CD14-positive monocyte (primary cell): Measurements from ENCODE around the gene SEZ6L. TPM values are rescaled to one million over a fixed set of nuclear protein-coding genes. Genes with fewer than 3 reads are reported as not detected.
A peak's percentile ranks its signal among the peaks of the same experiment; 100 is the strongest.

ENCODE experiments used
- DNase-seq, 3 donors: peaks; one replicate each; pipeline ENCODE4 v3.0.0-alpha.2; 2011 to 2022
- H2AFZ ChIP-seq: 2 replicates; pipeline ENCODE4 v1.6.0; 2012; ENCODE audit warnings: mild to moderate bottlenecking, low read depth, low read length, inconsistent platforms; ENCODE audit not compliant: insufficient read depth, poor library complexity, severe bottlenecking
- H3K27ac ChIP-seq, 2 donors: 1 replicate in 1 of 2; 2 replicates in 1 of 2; pipeline ENCODE4 v1.5.1; 2012 to 2013; ENCODE audit warnings: low read length in 2 of 2, control low read depth in 1 of 2, inconsistent platforms in 1 of 2, low read depth in 1 of 2, mild to moderate bottlenecking in 1 of 2
- H3K27me3 ChIP-seq, 2 donors: one replicate each; pipeline versions ENCODE4 v1.6.0 to v1.6.1; 2011 to 2013; ENCODE audit warnings: low read length in 2 of 2; ENCODE audit not compliant: control insufficient read depth in 2 of 2, insufficient read depth in 2 of 2
- H3K36me3 ChIP-seq, 2 donors: replicated peaks in 1 of 2; 1 replicate in 1 of 2; 2 replicates in 1 of 2; pipeline versions ENCODE4 v1.5.1 to v1.6.1; 2012 to 2013; ENCODE audit warnings: low read length in 2 of 2, control low read depth in 1 of 2, inconsistent platforms in 1 of 2, mild to moderate bottlenecking in 1 of 2; ENCODE audit not compliant: insufficient read depth in 2 of 2, control insufficient read depth in 1 of 2
- H3K4me1 ChIP-seq, 2 donors: 1 replicate in 1 of 2; 2 replicates in 1 of 2; pipeline versions ENCODE4 v1.5.1 to v1.6.1; 2012 to 2013; ENCODE audit warnings: low read length in 2 of 2, control low read depth in 1 of 2, inconsistent platforms in 1 of 2, mild to moderate bottlenecking in 1 of 2, moderate library complexity in 1 of 2; ENCODE audit not compliant: insufficient read depth in 2 of 2, control insufficient read depth in 1 of 2
- H3K4me2 ChIP-seq: replicated peaks from 2 replicates; pipeline ENCODE3; 2012; ENCODE audit warnings: low read length, moderate library complexity, mild to moderate bottlenecking; ENCODE audit not compliant: poor library complexity, severe bottlenecking; ENCODE audit errors: extremely low read depth
- H3K4me3 ChIP-seq, 3 experiments: fragments of 200-600 bp in 1 of 3; sonication (generic) in 1 of 3; replicated peaks in 1 of 3; 1 replicate in 2 of 3; 2 replicates in 1 of 3; pipeline ENCODE4 v1.5.1; 2011 to 2013; ENCODE audit warnings: low read length in 3 of 3, mild to moderate bottlenecking in 3 of 3, control low read depth in 2 of 3, low read depth in 2 of 3, inconsistent platforms in 1 of 3, moderate library complexity in 1 of 3
- H3K79me2 ChIP-seq: 2 replicates; pipeline ENCODE4 v1.6.0; 2012; ENCODE audit warnings: mild to moderate bottlenecking, control low read depth, inconsistent platforms, low read length, moderate library complexity; ENCODE audit not compliant: insufficient read depth
- H3K9ac ChIP-seq: 2 replicates; pipeline ENCODE4 v1.6.0; 2017; ENCODE audit warnings: low read length, mild to moderate bottlenecking; ENCODE audit not compliant: insufficient read depth, poor library complexity, severe bottlenecking
- H3K9me3 ChIP-seq, 2 donors: replicated peaks in 1 of 2; 1 replicate in 1 of 2; 2 replicates in 1 of 2; pipeline versions ENCODE4 v1.5.1 to v1.6.1; 2012 to 2013; ENCODE audit warnings: low read length in 2 of 2, control low read depth in 1 of 2; ENCODE audit not compliant: control insufficient read depth in 1 of 2, insufficient read depth in 1 of 2
- H4K20me1 ChIP-seq: 2 replicates; pipeline ENCODE4 v1.6.0; 2012; ENCODE audit warnings: mild to moderate bottlenecking, low read length, control low read depth, moderate library complexity; ENCODE audit not compliant: insufficient read depth
- H3K27ac Mint-ChIP-seq, 7 donors: one replicate each; pipeline ENCODE4 v1.8.0; 2020; ENCODE audit warnings: mild to moderate bottlenecking in 7 of 7, mixed read lengths in 7 of 7, moderate library complexity in 6 of 7, inconsistent platforms in 2 of 7
- H3K27me3 Mint-ChIP-seq, 3 donors: one replicate each; pipeline ENCODE4 v1.8.0; 2021 to 2022; ENCODE audit warnings: low read depth in 3 of 3, mild to moderate bottlenecking in 3 of 3, mixed read lengths in 3 of 3, moderate library complexity in 3 of 3, inconsistent platforms in 1 of 3
- H3K36me3 Mint-ChIP-seq, 2 donors: one replicate each; pipeline ENCODE4 v1.8.0; 2020; ENCODE audit warnings: mixed read lengths in 2 of 2, inconsistent platforms in 1 of 2, mild to moderate bottlenecking in 1 of 2
- H3K4me1 Mint-ChIP-seq: one replicate; pipeline ENCODE4 v1.8.0; 2020; ENCODE audit warnings: mild to moderate bottlenecking, mixed read lengths
- H3K4me3 Mint-ChIP-seq, 2 donors: one replicate each; pipeline ENCODE4 v1.8.0; 2020; ENCODE audit warnings: mild to moderate bottlenecking in 2 of 2, mixed read lengths in 2 of 2, moderate library complexity in 1 of 2
- H3K9me3 Mint-ChIP-seq, 7 donors: one replicate each; pipeline ENCODE4 v1.8.0; 2020 to 2022; ENCODE audit warnings: mixed read lengths in 7 of 7, mild to moderate bottlenecking in 6 of 7, moderate library complexity in 6 of 7, inconsistent platforms in 2 of 7
- CTCF ChIP-seq: fragments of 200-600 bp; IDR thresholded peaks from one replicate; pipeline ENCODE4 v1.8.0; 2022; ENCODE audit warnings: antibody characterized with exemption, mild to moderate bottlenecking
- WGBS: methylation state at CpG from one replicate; pipeline ENCODE4 v1.1.5; 2013; ENCODE audit warnings: missing lambda C conversion rate; ENCODE audit not compliant: insufficient coverage; 5-methylcytosine and 5-hydroxymethylcytosine counted together
- intact Hi-C, 2 donors: fragments of 100-400 bp; cut with micrococcal nuclease; formaldehyde crosslinking; loops; one replicate each; pipeline versions ENCODE4 v1.15.0 to v1.15.1; 2023
- polyA plus RNA-seq, 3 donors: library from polyadenylated mRNA; depleted of rRNA in 1 of 3; unstranded in 2 of 3; stranded (reverse) in 1 of 3; fragments of 300-500 nt in 2 of 3; fragments of >200 nt in 1 of 3; fragmentation: Illumina TruSeq in 2 of 3; gene quantifications; 1 replicate in 2 of 3; 2 replicates in 1 of 3; pipeline ENCODE4 v1.2.3, GENCODE V29; 2012 to 2021

SEZ6L gene
- polyA plus RNA-seq, 3 donors = 0.43 to 2.8 (median 0.71) TPM

GRCh38 chr22:26357281-26357680, 188.0 kb downstream of the SEZ6L start:
- WGBS = no CpG with 5 or more reads among the region's 2 CpGs
- intact Hi-C loops = no loop called here

GRCh38 chr22:26357813-26358212, 188.6 kb downstream of the SEZ6L start:
- H3K4me1 Mint-ChIP-seq = peaks cover 3% of the 10 kb centered on the region
- no peak overlapping the region for H2AFZ ChIP-seq
- H3K9ac ChIP-seq = no peak overlapping the region
- intact Hi-C loops = no loop called here
- no peak overlapping the region for H3K4me3 Mint-ChIP-seq
- peaks cover 0 to 11% (median 7%) of the 10 kb centered on the region in 3 donors for H3K27me3 Mint-ChIP-seq
- H3K36me3 ChIP-seq = no peaks in the 10 kb centered on the region
- H3K4me3 ChIP-seq = no peak overlapping the region
- H3K27ac Mint-ChIP-seq = no peak overlapping the region
- peaks cover 3 to 7% of the 10 kb centered on the region in 2 donors for H3K4me1 ChIP-seq
- DNase-seq = no peak
- H3K9me3 Mint-ChIP-seq = peaks cover 0 to 4% (median 0%) of the 10 kb centered on the region in 7 donors
- no peak overlapping the region for H3K4me2 ChIP-seq
- no peak for TF ChIP-seq CTCF
- H3K36me3 Mint-ChIP-seq = no peaks in the 10 kb centered on the region
- no peak overlapping the region for H3K27ac ChIP-seq
- 93% methylated on average over 8 of the region's 9 CpGs for WGBS
- H3K27me3 ChIP-seq = no peaks in the 10 kb centered on the region
- H3K79me2 ChIP-seq = no peaks in the 10 kb centered on the region
- H4K20me1 ChIP-seq = no peaks in the 10 kb centered on the region
- H3K9me3 ChIP-seq = no peaks in the 10 kb centered on the region

More at GRCh38 chr22:26357281-26357680, 188.0 kb downstream of the SEZ6L start:
- no peak for DNase-seq
- Histone ChIP-seq H3K79me2 (no peaks in the 10 kb centered on the region), H4K20me1 (no peaks in the 10 kb centered on the region), H3K9ac (no peak overlapping the region), H3K4me1 (peaks cover 3 to 7% of the 10 kb centered on the region in 2 donors), H3K27ac (no peak overlapping the region), H3K36me3 (no peaks in the 10 kb centered on the region), H3K9me3 (no peaks in the 10 kb centered on the region), H2AFZ (no peak overlapping the region), H3K4me2 (no peak overlapping the region), H3K4me3 (no peak overlapping the region), H3K27me3 (no peaks in the 10 kb centered on the region)
- Mint-ChIP-seq H3K36me3 (no peaks in the 10 kb centered on the region), H3K27ac (peak overlapping the region in 1 of 7 donors; percentile 20), H3K27me3 (peaks cover 0 to 10% (median 7%) of the 10 kb centered on the region in 3 donors), H3K9me3 (peaks cover 0 to 4% (median 0%) of the 10 kb centered on the region in 7 donors), H3K4me3 (no peak overlapping the region), H3K4me1 (peaks cover 3% of the 10 kb centered on the region)
- TF ChIP-seq CTCF = no peak
